Activated B cell treated with CpG ODN at 0.5 μM for 24 hours (primary cell): Measurements from ENCODE around the gene ASAH2B. TPM values are rescaled to one million over a fixed set of nuclear protein-coding genes. Genes with fewer than 3 reads are reported as not detected.

Experiments used
- ATAC-seq: fragments of 200-7000 bp; cut with Tn5 transposase; one replicate; pipeline ENCODE4 v1.10.0; 2021; ENCODE audit warnings: low read depth, mild to moderate bottlenecking, moderate library complexity
- CTCF ChIA-PET: fragments of 350-600 bp; sonication (Branson Sonifier 250); formaldehyde crosslinking; loops from one replicate; lab custom pipeline; 2021; ENCODE audit warnings: antibody characterized with exemption; lab: Charles Lee
- POLR2A ChIA-PET: fragments of 350-600 bp; sonication (Branson Sonifier 250); formaldehyde crosslinking; loops from one replicate; lab custom pipeline; 2021; ENCODE audit warnings: antibody characterized with exemption; lab: Charles Lee
- DNase-seq: peaks from one replicate; pipeline ENCODE4 v3.0.0; 2022
- H3K27ac Mint-ChIP-seq: one replicate; pipeline ENCODE4 v1.8.0; 2020; ENCODE audit warnings: mixed read lengths
- H3K27me3 Mint-ChIP-seq: one replicate; pipeline ENCODE4 v1.8.0; 2021; ENCODE audit warnings: mixed read lengths
- H3K36me3 Mint-ChIP-seq: one replicate; pipeline ENCODE4 v1.8.0; 2021; ENCODE audit warnings: low read depth, mixed read lengths
- H3K4me1 Mint-ChIP-seq: one replicate; pipeline ENCODE4 v1.8.0; 2021; ENCODE audit warnings: mixed read lengths
- H3K4me3 Mint-ChIP-seq: one replicate; pipeline ENCODE4 v1.8.0; 2020; ENCODE audit warnings: mild to moderate bottlenecking, mixed read lengths
- H3K9me3 Mint-ChIP-seq: one replicate; pipeline ENCODE4 v1.8.0; 2020; ENCODE audit warnings: mixed read lengths
- CTCF ChIP-seq: fragments of 200-600 bp; IDR thresholded peaks from one replicate; pipeline ENCODE4 v1.8.0; 2022; ENCODE audit warnings: antibody characterized with exemption, mild to moderate bottlenecking
- intact Hi-C: fragments of 100-400 bp; cut with micrococcal nuclease; formaldehyde crosslinking; loops from one replicate; pipeline ENCODE4 v1.15.1; 2024
- total RNA-seq: library from RNA; stranded (reverse); gene quantifications from 2 replicates; pipeline ENCODE4 v1.2.3, GENCODE V29; 2022

Gene ASAH2B
- total RNA-seq, 1 donor from 2014 or later = 1.9 TPM

- H3K4me1 Mint-ChIP-seq = no peaks in the 10 kb centered on the region
- H3K9me3 Mint-ChIP-seq = peaks cover 4% of the 10 kb centered on the region
- POLR2A ChIA-PET = no interaction called here
- no peaks in the 10 kb centered on the region for H3K36me3 Mint-ChIP-seq
- no peak overlapping the region for H3K4me3 Mint-ChIP-seq
- no peak for ATAC-seq
- peaks cover 12% of the 10 kb centered on the region for H3K27me3 Mint-ChIP-seq
- TF ChIP-seq CTCF = no peak
- no peak for DNase-seq
- CTCF ChIA-PET = no interaction called here
- no peak overlapping the region for H3K27ac Mint-ChIP-seq
- intact Hi-C loops = no loop called here
Observed at GRCh38 chr10:50788951-50789945, 49.5 kb downstream of the ASAH2B start.

- Mint-ChIP-seq H3K9me3 (no peaks in the 10 kb centered on the region), H3K27me3 (peaks cover 23% of the 10 kb centered on the region), H3K4me3 (no peak overlapping the region), H3K27ac (no peak overlapping the region), H3K4me1 (no peaks in the 10 kb centered on the region), H3K36me3 (no peaks in the 10 kb centered on the region)
- no peak for DNase-seq
- ATAC-seq = no peak
- ChIA-PET CTCF (no interaction called here), POLR2A (no interaction called here)
- intact Hi-C loops = no loop called here
- no peak for TF ChIP-seq CTCF
Observed at GRCh38 chr10:50794490-50794889, 54.8 kb downstream of the ASAH2B start.

GRCh38 chr10:50796693-50797092 is 57.0 kb downstream of the ASAH2B start:
- Mint-ChIP-seq H3K27ac (no peak overlapping the region), H3K4me3 (no peak overlapping the region), H3K36me3 (no peaks in the 10 kb centered on the region), H3K27me3 (peaks cover 32% of the 10 kb centered on the region), H3K4me1 (no peaks in the 10 kb centered on the region), H3K9me3 (no peaks in the 10 kb centered on the region)
- DNase-seq = no peak
- TF ChIP-seq CTCF = no peak
- intact Hi-C loops = no loop called here
- ChIA-PET POLR2A (no interaction called here), CTCF (no interaction called here)
- no peak for ATAC-seq

DNA sequence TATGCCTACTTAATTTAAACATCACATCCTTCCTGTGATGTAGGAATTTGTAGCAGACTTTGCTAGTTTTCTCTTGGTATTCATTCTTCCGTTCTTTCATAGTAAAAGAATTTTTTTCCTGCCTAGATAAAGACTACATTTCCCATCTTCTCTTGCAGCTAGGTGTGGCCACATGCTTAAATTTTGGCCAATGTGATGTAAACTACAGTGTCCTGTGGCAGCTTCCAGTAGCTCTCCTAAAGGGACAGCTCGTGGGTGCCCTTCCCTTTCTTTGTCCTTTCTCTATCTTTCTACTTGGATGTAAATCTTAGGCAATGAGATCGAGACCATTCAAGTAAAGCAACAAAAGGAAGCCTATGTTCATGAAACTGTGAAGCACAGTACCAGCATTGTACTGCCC is 58.6 kb downstream of the ASAH2B start:
- no peak for TF ChIP-seq CTCF
- no peaks in the 10 kb centered on the region for H3K9me3 Mint-ChIP-seq
- intact Hi-C loops = no loop called here
- no peak overlapping the region for H3K27ac Mint-ChIP-seq
- ATAC-seq = no peak
- ChIA-PET CTCF (no interaction called here), POLR2A (no interaction called here)
- no peak overlapping the region for H3K4me3 Mint-ChIP-seq
- peaks cover 30% of the 10 kb centered on the region for H3K27me3 Mint-ChIP-seq
- no peak for DNase-seq
- H3K4me1 Mint-ChIP-seq = no peaks in the 10 kb centered on the region
- no peaks in the 10 kb centered on the region for H3K36me3 Mint-ChIP-seq

- no peak for DNase-seq
- Mint-ChIP-seq H3K4me1 (no peaks in the 10 kb centered on the region), H3K4me3 (no peak overlapping the region), H3K9me3 (no peaks in the 10 kb centered on the region), H3K27ac (no peak overlapping the region), H3K27me3 (peaks cover 23% of the 10 kb centered on the region), H3K36me3 (no peaks in the 10 kb centered on the region)
- POLR2A ChIA-PET = no interaction called here
- CTCF ChIA-PET = no interaction called here
- intact Hi-C loops = no loop called here
- ATAC-seq = no peak
- no peak for TF ChIP-seq CTCF
Observed at GRCh38 chr10:50799595-50799994, 59.9 kb downstream of the ASAH2B start.
